ENCODE measurements around the gene BCKDHA.

- TF ChIP-seq POLR2AphosphoS5 (IDR thresholded peaks at IDR 0.05; ENCODE audit: low read depth, low read length), result no peak
- TF ChIP-seq CTCF (IDR thresholded peaks at IDR 0.05), result no peak
- no peak for TF ChIP-seq USF2 (IDR thresholded peaks at IDR 0.05; ENCODE audit: borderline replicate concordance, low read depth, low read length)
- no peak for TF ChIP-seq JUND (IDR thresholded peaks at IDR 0.05)
Observed at GRCh38 chr19:41413947-41414346, 16.3 kb downstream of the BCKDHA start.
